ENCODE measurements around the gene ABLIM2. TPM values are rescaled to one million over a fixed set of nuclear protein-coding genes. Genes with fewer than 3 reads are reported as not detected.

ABLIM2 gene
- total and polyA plus RNA-seq, 4 experiments from 2014 or later = 0.44 to 7.9 (median 3.8) TPM

DNA sequence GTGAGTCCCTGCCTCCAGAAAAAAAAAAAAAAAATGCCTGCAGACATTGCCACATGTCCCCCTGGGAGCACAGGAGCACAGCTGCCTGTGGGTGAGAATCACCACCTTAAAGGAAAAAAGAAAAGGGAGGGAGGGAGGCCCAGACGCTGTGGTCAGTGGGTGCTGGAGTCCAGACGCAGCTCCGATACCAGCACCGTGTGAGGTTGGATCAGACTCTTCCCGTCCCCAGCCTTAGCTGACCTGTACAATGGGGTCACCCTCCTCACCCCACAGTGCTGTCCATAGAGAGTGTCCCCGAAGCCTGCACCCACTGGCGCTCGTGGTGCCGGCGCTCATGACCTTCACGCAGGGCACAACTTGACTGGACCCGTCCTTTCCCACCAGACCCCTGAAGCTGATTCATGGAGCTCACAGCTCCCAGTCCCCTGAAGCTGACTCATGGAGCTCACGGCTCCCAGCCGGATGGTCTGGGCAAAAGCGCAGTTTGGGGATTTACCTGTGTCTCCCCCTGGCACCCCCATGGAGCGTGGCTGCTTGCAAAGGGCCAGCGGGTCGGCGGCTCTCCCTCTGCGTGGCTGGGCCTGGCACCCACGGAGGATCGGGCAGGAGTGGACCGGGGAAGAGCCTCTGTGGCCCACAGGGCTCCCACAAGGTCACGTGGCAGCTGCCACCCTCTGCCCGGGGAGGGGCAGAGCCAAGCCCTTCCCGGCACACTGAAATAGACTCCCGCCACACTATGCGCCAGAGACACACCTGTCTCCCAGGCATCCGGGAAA is 31.4 kb downstream of the ABLIM2 start:
- ChIA-PET POLR2A (ENCODE audit: partially characterized antibody) (no interaction called here), CTCF (ENCODE audit: partially characterized antibody) (no interaction called here)
- Histone ChIP-seq H3K27me3 (ENCODE audit: insufficient read depth, low read length) (no peaks in the 10 kb centered on the region), H3K4me3 (ENCODE audit: low read length in 2 of 2) (no peak overlapping the region), H3K36me3 (ENCODE audit: insufficient read depth, low read length) (no peaks in the 10 kb centered on the region), H3K4me1 (ENCODE audit: insufficient read depth, low read length) (no peaks in the 10 kb centered on the region), H3K9me3 (ENCODE audit: control insufficient read depth in 1 of 2, low read length in 2 of 2) (no peaks in the 10 kb centered on the region), H3K27ac (ENCODE audit: low read depth, low read length) (no peak overlapping the region)
- intact Hi-C loops (cut with micrococcal nuclease) = no loop called here
- H3K4me1 Mint-ChIP-seq = peaks cover 0 to 1% (median 0%) of the 10 kb centered on the region in 4 donors
- no peak overlapping the region for H3K4me3 Mint-ChIP-seq
- H3K27me3 Mint-ChIP-seq = no peaks in the 10 kb centered on the region
- H3K27ac Mint-ChIP-seq = no peak overlapping the region
- H3K36me3 Mint-ChIP-seq = no peaks in the 10 kb centered on the region
- no peak for DNase-seq
- no peaks in the 10 kb centered on the region for H3K9me3 Mint-ChIP-seq

GRCh38 chr4:8126523-8126922 is 32.1 kb downstream of the ABLIM2 start:
- ChIA-PET CTCF (ENCODE audit: partially characterized antibody) (interaction anchor here (0.6 kb wide), 1 partner anchor 226 kb away, joined by 3 read pairs; no protein-coding TSS in a partner anchor), POLR2A (ENCODE audit: partially characterized antibody) (no interaction called here)
- no peak overlapping the region for H3K27ac Mint-ChIP-seq

DNA sequence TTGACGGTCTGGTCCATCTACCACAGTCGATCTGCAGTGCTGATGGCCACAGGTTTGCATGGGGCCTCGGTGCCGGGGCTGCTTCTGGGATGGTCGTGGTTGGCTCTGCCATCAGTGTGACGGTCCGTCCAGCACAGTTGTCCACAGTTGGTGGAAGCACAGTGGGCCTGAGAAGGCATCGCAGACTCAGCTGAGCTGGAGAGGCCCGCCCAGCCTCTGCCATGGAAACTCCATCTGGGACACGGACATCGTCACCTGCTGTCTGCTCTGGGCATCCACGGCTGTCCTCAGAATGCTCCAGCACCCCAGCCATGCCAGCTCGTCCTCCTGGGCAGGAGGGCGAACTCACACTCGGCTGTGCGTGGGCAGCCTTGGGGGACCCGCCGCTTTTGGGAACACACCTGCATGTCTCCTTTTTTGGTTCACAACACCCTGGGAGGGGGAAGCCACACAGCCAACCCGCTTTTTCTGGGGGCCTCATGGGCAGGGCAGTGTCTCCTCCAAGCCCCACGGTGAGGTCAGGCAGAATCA is 33.0 kb downstream of the ABLIM2 start:
- H3K4me3 Mint-ChIP-seq = no peak overlapping the region
- Histone ChIP-seq H3K4me3 (ENCODE audit: low read length in 2 of 2) (no peak overlapping the region), H3K27ac (ENCODE audit: low read depth, low read length) (no peak overlapping the region), H3K4me1 (ENCODE audit: insufficient read depth, low read length) (no peaks in the 10 kb centered on the region), H3K36me3 (ENCODE audit: insufficient read depth, low read length) (no peaks in the 10 kb centered on the region), H3K9me3 (ENCODE audit: control insufficient read depth in 1 of 2, low read length in 2 of 2) (no peaks in the 10 kb centered on the region), H3K27me3 (ENCODE audit: insufficient read depth, low read length) (no peaks in the 10 kb centered on the region)
- H3K9me3 Mint-ChIP-seq = no peaks in the 10 kb centered on the region
- POLR2A ChIA-PET (ENCODE audit: partially characterized antibody) = no interaction called here
- H3K36me3 Mint-ChIP-seq = no peaks in the 10 kb centered on the region
- no peaks in the 10 kb centered on the region for H3K27me3 Mint-ChIP-seq
- DNase-seq = no peak
- no peak overlapping the region for H3K27ac Mint-ChIP-seq
- H3K4me1 Mint-ChIP-seq = peaks cover 0 to 1% (median 0%) of the 10 kb centered on the region in 4 donors
- CTCF ChIA-PET (ENCODE audit: partially characterized antibody) = no interaction called here
- intact Hi-C loops (cut with micrococcal nuclease) = no loop called here

More at GRCh38 chr4:8126523-8126922, 32.1 kb downstream of the ABLIM2 start:
- Histone ChIP-seq H3K27me3 (ENCODE audit: insufficient read depth, low read length) (no peaks in the 10 kb centered on the region), H3K4me3 (ENCODE audit: low read length in 2 of 2) (no peak overlapping the region), H3K36me3 (ENCODE audit: insufficient read depth, low read length) (no peaks in the 10 kb centered on the region), H3K9me3 (ENCODE audit: control insufficient read depth in 1 of 2, low read length in 2 of 2) (no peaks in the 10 kb centered on the region), H3K27ac (ENCODE audit: low read depth, low read length) (no peak overlapping the region), H3K4me1 (ENCODE audit: insufficient read depth, low read length) (no peaks in the 10 kb centered on the region)
- Mint-ChIP-seq H3K27me3 (no peaks in the 10 kb centered on the region), H3K4me3 (no peak overlapping the region), H3K36me3 (no peaks in the 10 kb centered on the region), H3K4me1 (peaks cover 0 to 1% (median 0%) of the 10 kb centered on the region in 4 donors), H3K9me3 (no peaks in the 10 kb centered on the region)
- intact Hi-C loops (cut with micrococcal nuclease) = no loop called here
- no peak for DNase-seq

DNA sequence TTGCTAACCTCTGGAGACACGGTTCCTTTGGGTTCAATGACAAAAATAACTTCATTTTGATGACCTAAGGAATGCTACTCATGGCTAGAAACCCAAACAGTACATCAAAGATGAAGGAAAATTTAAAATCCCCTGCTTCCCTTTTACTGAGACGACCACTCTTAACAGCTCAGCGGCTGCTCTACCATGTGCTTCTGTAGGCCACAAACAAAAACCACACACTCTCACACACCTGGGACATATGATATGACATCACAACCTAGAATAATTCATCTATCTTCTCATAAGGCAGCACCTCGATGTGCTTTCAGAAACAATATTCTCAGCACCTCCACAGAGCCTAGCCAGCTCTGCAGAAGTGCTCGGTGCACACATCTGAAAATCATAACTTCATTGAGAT is 34.7 kb downstream of the ABLIM2 start:
- Histone ChIP-seq H3K27ac (ENCODE audit: low read depth, low read length) (no peak overlapping the region), H3K36me3 (ENCODE audit: insufficient read depth, low read length) (no peaks in the 10 kb centered on the region), H3K4me3 (ENCODE audit: low read length in 2 of 2) (no peak overlapping the region), H3K9me3 (ENCODE audit: control insufficient read depth in 1 of 2, low read length in 2 of 2) (no peaks in the 10 kb centered on the region), H3K4me1 (ENCODE audit: insufficient read depth, low read length) (no peaks in the 10 kb centered on the region), H3K27me3 (ENCODE audit: insufficient read depth, low read length) (no peaks in the 10 kb centered on the region)
- no peak for DNase-seq
- Mint-ChIP-seq H3K27me3 (no peaks in the 10 kb centered on the region), H3K36me3 (no peaks in the 10 kb centered on the region), H3K4me1 (peaks cover 0 to 1% (median 0%) of the 10 kb centered on the region in 4 donors), H3K27ac (no peak overlapping the region), H3K4me3 (no peak overlapping the region), H3K9me3 (no peaks in the 10 kb centered on the region)
- ChIA-PET CTCF (ENCODE audit: partially characterized antibody) (no interaction called here), POLR2A (ENCODE audit: partially characterized antibody) (no interaction called here)
- intact Hi-C loops (cut with micrococcal nuclease) = no loop called here

DNA sequence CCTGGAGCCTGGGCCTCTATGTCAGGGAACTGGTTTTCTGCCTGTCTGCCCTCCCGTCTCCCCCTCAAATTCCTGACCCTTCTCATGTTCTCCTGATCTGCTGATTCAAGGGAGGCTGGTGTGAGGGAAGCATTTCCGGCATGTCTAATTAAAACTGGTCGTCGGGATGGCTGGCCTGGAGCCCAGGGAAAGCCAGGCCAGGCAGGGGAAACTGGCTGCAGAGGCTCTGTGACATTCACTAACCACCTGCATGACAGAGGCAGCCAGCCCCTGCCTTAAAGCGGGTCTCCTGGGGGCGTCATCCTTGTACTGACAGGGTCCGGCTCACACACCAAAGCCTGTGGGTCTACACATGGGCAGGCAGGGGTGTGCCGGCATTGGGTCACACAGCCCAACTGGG is 35.2 kb downstream of the ABLIM2 start:
- ChIA-PET POLR2A (ENCODE audit: partially characterized antibody) (no interaction called here), CTCF (ENCODE audit: partially characterized antibody) (no interaction called here)
- no peaks in the 10 kb centered on the region for H3K36me3 ChIP-seq (ENCODE audit: insufficient read depth, low read length)
- Mint-ChIP-seq H3K9me3 (no peaks in the 10 kb centered on the region), H3K4me3 (no peak overlapping the region), H3K27ac (no peak overlapping the region), H3K27me3 (no peaks in the 10 kb centered on the region), H3K4me1 (peaks cover 0 to 1% (median 0%) of the 10 kb centered on the region in 4 donors), H3K36me3 (no peaks in the 10 kb centered on the region)
- H3K4me1 ChIP-seq (ENCODE audit: insufficient read depth, low read length) = no peaks in the 10 kb centered on the region
- no peak overlapping the region for H3K4me3 ChIP-seq (ENCODE audit: low read length in 2 of 2)
- H3K27ac ChIP-seq (ENCODE audit: low read depth, low read length) = no peak overlapping the region
- no peaks in the 10 kb centered on the region for H3K27me3 ChIP-seq (ENCODE audit: insufficient read depth, low read length)
- intact Hi-C loops (cut with micrococcal nuclease) = no loop called here
- no peak for DNase-seq
- H3K9me3 ChIP-seq (ENCODE audit: control insufficient read depth in 1 of 2, low read length in 2 of 2) = no peaks in the 10 kb centered on the region

- POLR2A ChIA-PET (ENCODE audit: partially characterized antibody) = no interaction called here
- Histone ChIP-seq H3K27me3 (ENCODE audit: insufficient read depth, low read length) (no peaks in the 10 kb centered on the region), H3K4me1 (ENCODE audit: insufficient read depth, low read length) (no peaks in the 10 kb centered on the region), H3K9me3 (ENCODE audit: control insufficient read depth in 1 of 2, low read length in 2 of 2) (no peaks in the 10 kb centered on the region), H3K4me3 (ENCODE audit: low read length in 2 of 2) (no peak overlapping the region), H3K27ac (ENCODE audit: low read depth, low read length) (no peak overlapping the region), H3K36me3 (ENCODE audit: insufficient read depth, low read length) (no peaks in the 10 kb centered on the region)
- no peaks in the 10 kb centered on the region for H3K9me3 Mint-ChIP-seq
- no peak overlapping the region for H3K4me3 Mint-ChIP-seq
- CTCF ChIA-PET (ENCODE audit: partially characterized antibody) = no interaction called here
- H3K4me1 Mint-ChIP-seq = peaks cover 0 to 1% (median 0%) of the 10 kb centered on the region in 4 donors
- no peak for DNase-seq
- intact Hi-C loops (cut with micrococcal nuclease) = no loop called here
- H3K27me3 Mint-ChIP-seq = no peaks in the 10 kb centered on the region
- H3K27ac Mint-ChIP-seq = no peak overlapping the region
- H3K36me3 Mint-ChIP-seq = no peaks in the 10 kb centered on the region
These were observed 35.9 kb downstream of the ABLIM2 start for GRCh38 chr4:8122746-8123145.

DNA sequence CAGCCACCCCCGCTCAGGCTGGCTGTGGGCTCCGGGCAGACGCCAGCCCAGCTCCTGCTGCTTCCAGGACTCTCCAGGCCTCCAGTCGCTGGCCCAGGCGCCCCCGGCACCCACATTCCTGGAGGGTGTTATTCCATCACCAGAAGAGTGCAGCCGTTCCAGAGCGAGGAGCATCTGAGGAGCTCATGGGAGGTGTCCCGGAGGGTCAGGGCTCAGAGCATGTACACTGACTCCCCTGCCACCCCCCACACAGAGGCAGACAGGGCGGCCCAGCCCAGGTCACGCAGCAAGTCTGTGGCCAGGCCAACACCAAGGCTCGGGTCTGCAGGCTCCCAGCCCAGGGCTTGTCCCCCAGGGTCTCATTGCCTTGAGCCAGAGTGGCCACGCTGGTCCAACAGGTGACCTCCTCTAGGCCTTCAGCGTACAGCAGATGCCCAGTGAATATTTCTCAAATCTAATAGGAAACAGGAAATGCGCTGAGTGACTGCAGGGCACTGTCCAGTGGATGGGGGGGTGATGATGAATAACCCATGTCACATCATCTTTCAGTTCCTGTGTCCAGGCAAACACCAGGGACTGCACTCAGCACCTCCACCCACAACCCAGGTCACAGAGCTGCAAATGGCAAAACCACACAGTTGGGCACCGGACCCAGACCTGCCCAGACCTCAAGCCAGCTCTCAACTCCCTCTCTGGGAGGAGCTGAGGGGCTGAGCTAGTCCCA is 37.2 kb downstream of the ABLIM2 start:
- Mint-ChIP-seq H3K4me1 (peaks cover 0 to 5% (median 4%) of the 10 kb centered on the region in 4 donors), H3K27ac (no peak overlapping the region), H3K4me3 (no peak overlapping the region), H3K9me3 (no peaks in the 10 kb centered on the region), H3K36me3 (no peaks in the 10 kb centered on the region), H3K27me3 (no peaks in the 10 kb centered on the region)
- no peaks in the 10 kb centered on the region for H3K4me1 ChIP-seq (ENCODE audit: insufficient read depth, low read length)
- DNase-seq = no peak
- CTCF ChIA-PET (ENCODE audit: partially characterized antibody) = no interaction called here
- no peak overlapping the region for H3K27ac ChIP-seq (ENCODE audit: low read depth, low read length)
- POLR2A ChIA-PET (ENCODE audit: partially characterized antibody) = no interaction called here
- H3K27me3 ChIP-seq (ENCODE audit: insufficient read depth, low read length) = no peaks in the 10 kb centered on the region
- intact Hi-C loops (cut with micrococcal nuclease) = no loop called here
- no peaks in the 10 kb centered on the region for H3K9me3 ChIP-seq (ENCODE audit: control insufficient read depth in 1 of 2, low read length in 2 of 2)
- H3K36me3 ChIP-seq (ENCODE audit: insufficient read depth, low read length) = no peaks in the 10 kb centered on the region
- no peak overlapping the region for H3K4me3 ChIP-seq (ENCODE audit: low read length in 2 of 2)

All from CD4-positive, alpha-beta memory T cell (primary cell).